Gastroesophageal sphincter (tissue), 4 donors: ENCODE measurements around the gene PDLIM7. TPM values are rescaled to one million over a fixed set of nuclear protein-coding genes. Genes with fewer than 3 reads are reported as not detected.

Experiments
- ATAC-seq: fragments of 150-250 bp; one replicate; pipeline ENCODE4 v1.9.1; 2016; ENCODE audit warnings: mild to moderate bottlenecking, moderate library complexity
- H3K27ac ChIP-seq, 4 donors: fragments of 200-600 bp; sonication (generic) in 3 of 4; 1 replicate in 3 of 4; 2 replicates in 1 of 4; pipeline ENCODE4 v1.5.1; 2016 to 2019
- H3K27me3 ChIP-seq: fragments of 200-600 bp; sonication (generic); one replicate; pipeline ENCODE4 v1.5.1; 2019
- H3K36me3 ChIP-seq, 2 donors: fragments of 200-600 bp; sonication (generic); one replicate each; pipeline ENCODE4 v1.5.1; 2019; ENCODE audit warnings: control low read depth in 1 of 2
- H3K4me1 ChIP-seq, 3 donors: fragments of 200-600 bp; sonication (generic); 1 replicate in 2 of 3; 2 replicates in 1 of 3; pipeline ENCODE4 v1.5.1; 2016 to 2019; ENCODE audit warnings: control low read depth in 2 of 3
- H3K4me3 ChIP-seq, 2 donors: fragments of 200-600 bp; sonication (generic); one replicate each; pipeline ENCODE4 v1.5.1; 2019; ENCODE audit warnings: mild to moderate bottlenecking in 1 of 2, moderate library complexity in 1 of 2
- H3K9me3 ChIP-seq, 3 donors: fragments of 200-600 bp; sonication (generic); one replicate each; pipeline ENCODE4 v1.5.1; 2017 to 2019; ENCODE audit warnings: control low read depth in 2 of 3
- CTCF ChIP-seq, 4 experiments: fragments of 200-600 bp in 2 of 4; fragments of 450-650 bp in 2 of 4; sonication (generic) in 1 of 4; IDR thresholded peaks; one replicate each; pipeline ENCODE4 v1.5.1; 2017 to 2019; ENCODE audit warnings: antibody characterized with exemption in 4 of 4, mild to moderate bottlenecking in 2 of 4, moderate library complexity in 2 of 4
- EP300 ChIP-seq: sonication (generic); formaldehyde crosslinking; IDR thresholded peaks from one replicate; pipeline ENCODE4 v1.6.1; 2017; ENCODE audit warnings: antibody characterized with exemption, mild to moderate bottlenecking
- POLR2A ChIP-seq, 2 donors: fragments of 450-650 bp; IDR thresholded peaks; one replicate each; pipeline ENCODE4 v1.6.1; 2017; ENCODE audit warnings: antibody characterized with exemption in 2 of 2, mild to moderate bottlenecking in 2 of 2, moderate library complexity in 1 of 2
- POLR2AphosphoS5 ChIP-seq: sonication (generic); formaldehyde crosslinking; IDR thresholded peaks from one replicate; pipeline ENCODE4 v1.6.1; 2017; ENCODE audit warnings: antibody characterized with exemption
- WGBS, 2 donors: methylation state at CpG; one replicate each; pipeline ENCODE4 v1.1.5; 2018; ENCODE audit warnings: low coverage in 1 of 2; 5-methylcytosine and 5-hydroxymethylcytosine counted together
- total RNA-seq, 4 donors: library from RNA; depleted of rRNA; stranded (reverse); fragments of >200 nt; gene quantifications; one replicate each; pipeline ENCODE4 v1.1.0, GENCODE V29; 2016

Gene PDLIM7
- total RNA-seq, 4 donors from 2014 or later, result 336 to 863 (median 437) TPM

- Histone ChIP-seq H3K4me3 (no peak overlapping the region), H3K27me3 (no peaks in the 10 kb centered on the region), H3K36me3 (peaks cover 0 to 12% of the 10 kb centered on the region in 2 donors), H3K9me3 (no peaks in the 10 kb centered on the region), H3K4me1 (peaks cover 0 to 96% (median 69%) of the 10 kb centered on the region in 3 donors), H3K27ac (peak overlapping the region; percentile 61 to 99 (median 93))
- ATAC-seq, result no peak
- WGBS, 2 donors, result 67 to 74% methylated on average over 3 to 6 of the region's 13 CpGs
- TF ChIP-seq CTCF (IDR thresholded peaks at IDR 0.05) (no peak), POLR2A (IDR thresholded peaks at IDR 0.05) (no peak), POLR2AphosphoS5 (peak; percentile 37), EP300 (no peak)
Observed at GRCh38 chr5:177477701-177478477, 19.5 kb downstream of the PDLIM7 start.

- peak overlapping the region; percentile 61 to 99 (median 93) for H3K27ac ChIP-seq
- ATAC-seq, result peak; percentile 64
- H3K27me3 ChIP-seq, result no peaks in the 10 kb centered on the region
- H3K9me3 ChIP-seq, result no peaks in the 10 kb centered on the region
- no peak overlapping the region for H3K4me3 ChIP-seq
- peaks cover 0 to 4% of the 10 kb centered on the region in 2 donors for H3K36me3 ChIP-seq
- no peak for TF ChIP-seq POLR2A (IDR thresholded peaks at IDR 0.05)
- TF ChIP-seq EP300, result no peak
- TF ChIP-seq POLR2AphosphoS5, result peak; percentile 54
- no peak for TF ChIP-seq CTCF (IDR thresholded peaks at IDR 0.05)
- peaks cover 0 to 96% (median 71%) of the 10 kb centered on the region in 3 donors for H3K4me1 ChIP-seq
- WGBS, 2 donors, result 42% methylated on average over 6 of the region's 18 CpGs; no CpG with 5 or more reads in 1 of the 2 donors
Observed at GRCh38 chr5:177476531-177477233, 20.7 kb downstream of the PDLIM7 start.

GRCh38 chr5:177475563-177476427 lies 21.6 kb downstream of the PDLIM7 start:
- Histone ChIP-seq H3K27ac (peak overlapping the region in 3 of 4 donors; percentile 91 to 99 (median 95)), H3K4me3 (no peak overlapping the region), H3K4me1 (peaks cover 0 to 96% (median 74%) of the 10 kb centered on the region in 3 donors), H3K9me3 (no peaks in the 10 kb centered on the region), H3K27me3 (no peaks in the 10 kb centered on the region), H3K36me3 (no peaks in the 10 kb centered on the region)
- ATAC-seq, result no peak
- 0 to 41% methylated on average over 1 to 6 of the region's 11 CpGs for WGBS, 2 donors
- TF ChIP-seq CTCF (IDR thresholded peaks at IDR 0.05), result no peak
- no peak for TF ChIP-seq POLR2AphosphoS5

GRCh38 chr5:177474846-177475562 lies 22.4 kb downstream of the PDLIM7 start:
- no peaks in the 10 kb centered on the region for H3K36me3 ChIP-seq
- H3K27ac ChIP-seq, result peak overlapping the region in 3 of 4 donors; percentile 91 to 99 (median 95)
- no peak overlapping the region for H3K4me3 ChIP-seq
- ATAC-seq, result no peak
- no peaks in the 10 kb centered on the region for H3K9me3 ChIP-seq
- H3K4me1 ChIP-seq, result peaks cover 0 to 96% (median 77%) of the 10 kb centered on the region in 3 donors
- 22 to 28% methylated on average over 2 of the region's 4 CpGs for WGBS, 2 donors
- H3K27me3 ChIP-seq, result no peaks in the 10 kb centered on the region
- TF ChIP-seq POLR2A (IDR thresholded peaks at IDR 0.05) (no peak), POLR2AphosphoS5 (no peak), EP300 (no peak)
